Ishikawa (cell line): ENCODE data around the gene CFD.

Experiments used
- CEBPB ChIP-seq: IDR thresholded peaks from 2 replicates; pipeline ENCODE4 v1.6.1; 2012
- CREB1 ChIP-seq: IDR thresholded peaks from 2 replicates; pipeline ENCODE4 v1.6.1; 2012; ENCODE audit warnings: low read depth
- EGR1 ChIP-seq: IDR thresholded peaks from 2 replicates; pipeline ENCODE4 v1.6.1; 2012
- EP300 ChIP-seq: IDR thresholded peaks from 2 replicates; pipeline ENCODE4 v1.6.1; 2012; ENCODE audit warnings: borderline replicate concordance
- FOXM1 ChIP-seq: IDR thresholded peaks from 2 replicates; pipeline ENCODE4 v1.6.1; 2012; ENCODE audit warnings: low read depth, borderline replicate concordance
- NFIC ChIP-seq: IDR thresholded peaks from 2 replicates; pipeline ENCODE4 v1.6.1; 2012
- RAD21 ChIP-seq: IDR thresholded peaks from 2 replicates; pipeline ENCODE4 v1.6.1; 2012; ENCODE audit warnings: low read depth
- TAF1 ChIP-seq: IDR thresholded peaks from 2 replicates; pipeline ENCODE4 v1.6.1; 2012; ENCODE audit warnings: low read depth, mild to moderate bottlenecking
- TCF12 ChIP-seq: IDR thresholded peaks from 2 replicates; pipeline ENCODE4 v1.6.1; 2012; ENCODE audit warnings: low read depth
- TEAD4 ChIP-seq: IDR thresholded peaks from 2 replicates; pipeline ENCODE4 v1.6.1; 2012
- YY1 ChIP-seq: IDR thresholded peaks from 2 replicates; pipeline ENCODE4 v1.6.1; 2012; ENCODE audit warnings: low read depth
- ZBTB7A ChIP-seq: IDR thresholded peaks from 2 replicates; pipeline ENCODE4 v1.6.1; 2012; ENCODE audit warnings: low read depth
- TF ChIP-seq, protein P1 (sequence below): IDR thresholded peaks from 2 replicates; pipeline ENCODE4 v1.6.1; 2012
- TF ChIP-seq, protein P2 (sequence below): IDR thresholded peaks from 2 replicates; pipeline ENCODE4 v1.6.1; 2012; ENCODE audit warnings: low read depth, mild to moderate bottlenecking
- TF ChIP-seq, protein P3 (sequence below): IDR thresholded peaks from 2 replicates; pipeline ENCODE4 v1.6.1; 2012

The CFD gene

DNA sequence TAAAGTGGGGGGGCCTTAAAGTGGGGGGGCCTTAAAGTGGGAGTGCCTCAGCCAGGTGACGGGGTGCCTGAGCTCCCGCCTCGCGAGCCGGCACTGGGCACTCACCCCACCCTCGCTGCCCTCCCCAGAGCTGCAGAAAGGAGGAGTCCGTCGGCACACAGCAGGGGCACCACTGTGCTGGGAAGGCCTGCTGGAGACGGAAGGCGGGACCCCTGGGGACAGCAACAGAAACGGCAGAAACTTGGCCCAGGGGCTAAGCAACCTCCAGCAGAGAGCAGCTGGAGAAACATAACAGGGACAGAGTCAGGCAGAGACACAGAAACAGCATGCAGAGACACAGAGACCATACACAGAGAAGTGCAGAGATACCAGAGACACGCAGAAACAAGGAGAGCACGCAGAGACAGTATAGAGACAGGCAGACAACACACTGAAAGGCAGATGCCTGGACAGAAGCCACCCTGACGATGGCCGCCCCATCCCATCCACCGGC lies 7.9 kb downstream of the CFD start:
- TF ChIP-seq EGR1 (no peak), CREB1 (no peak), TAF1 (no peak), TEAD4 (peak; percentile 42; the same call in 1 of the 2 replicates), TCF12 (0 out of 2 replicates have a peak, but pooled peaks have one; percentile 22), YY1 (no peak), EP300 (peak; percentile 32; the same call in 1 of the 2 replicates), CEBPB (no peak), ZBTB7A (no peak), FOXM1 (no peak), RAD21 (0 out of 2 replicates have a peak, but pooled peaks have one; percentile 2), NFIC (peak; percentile 23; the same call in 1 of the 2 replicates)
- TF ChIP-seq, protein P1, sequence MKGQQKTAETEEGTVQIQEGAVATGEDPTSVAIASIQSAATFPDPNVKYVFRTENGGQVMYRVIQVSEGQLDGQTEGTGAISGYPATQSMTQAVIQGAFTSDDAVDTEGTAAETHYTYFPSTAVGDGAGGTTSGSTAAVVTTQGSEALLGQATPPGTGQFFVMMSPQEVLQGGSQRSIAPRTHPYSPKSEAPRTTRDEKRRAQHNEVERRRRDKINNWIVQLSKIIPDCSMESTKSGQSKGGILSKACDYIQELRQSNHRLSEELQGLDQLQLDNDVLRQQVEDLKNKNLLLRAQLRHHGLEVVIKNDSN, result no peak
- TF ChIP-seq, protein P2, sequence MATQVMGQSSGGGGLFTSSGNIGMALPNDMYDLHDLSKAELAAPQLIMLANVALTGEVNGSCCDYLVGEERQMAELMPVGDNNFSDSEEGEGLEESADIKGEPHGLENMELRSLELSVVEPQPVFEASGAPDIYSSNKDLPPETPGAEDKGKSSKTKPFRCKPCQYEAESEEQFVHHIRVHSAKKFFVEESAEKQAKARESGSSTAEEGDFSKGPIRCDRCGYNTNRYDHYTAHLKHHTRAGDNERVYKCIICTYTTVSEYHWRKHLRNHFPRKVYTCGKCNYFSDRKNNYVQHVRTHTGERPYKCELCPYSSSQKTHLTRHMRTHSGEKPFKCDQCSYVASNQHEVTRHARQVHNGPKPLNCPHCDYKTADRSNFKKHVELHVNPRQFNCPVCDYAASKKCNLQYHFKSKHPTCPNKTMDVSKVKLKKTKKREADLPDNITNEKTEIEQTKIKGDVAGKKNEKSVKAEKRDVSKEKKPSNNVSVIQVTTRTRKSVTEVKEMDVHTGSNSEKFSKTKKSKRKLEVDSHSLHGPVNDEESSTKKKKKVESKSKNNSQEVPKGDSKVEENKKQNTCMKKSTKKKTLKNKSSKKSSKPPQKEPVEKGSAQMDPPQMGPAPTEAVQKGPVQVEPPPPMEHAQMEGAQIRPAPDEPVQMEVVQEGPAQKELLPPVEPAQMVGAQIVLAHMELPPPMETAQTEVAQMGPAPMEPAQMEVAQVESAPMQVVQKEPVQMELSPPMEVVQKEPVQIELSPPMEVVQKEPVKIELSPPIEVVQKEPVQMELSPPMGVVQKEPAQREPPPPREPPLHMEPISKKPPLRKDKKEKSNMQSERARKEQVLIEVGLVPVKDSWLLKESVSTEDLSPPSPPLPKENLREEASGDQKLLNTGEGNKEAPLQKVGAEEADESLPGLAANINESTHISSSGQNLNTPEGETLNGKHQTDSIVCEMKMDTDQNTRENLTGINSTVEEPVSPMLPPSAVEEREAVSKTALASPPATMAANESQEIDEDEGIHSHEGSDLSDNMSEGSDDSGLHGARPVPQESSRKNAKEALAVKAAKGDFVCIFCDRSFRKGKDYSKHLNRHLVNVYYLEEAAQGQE, result no peak
- TF ChIP-seq, protein P3, sequence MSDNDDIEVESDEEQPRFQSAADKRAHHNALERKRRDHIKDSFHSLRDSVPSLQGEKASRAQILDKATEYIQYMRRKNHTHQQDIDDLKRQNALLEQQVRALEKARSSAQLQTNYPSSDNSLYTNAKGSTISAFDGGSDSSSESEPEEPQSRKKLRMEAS, result peak; percentile 32; the same call in 1 of the 2 replicates

DNA sequence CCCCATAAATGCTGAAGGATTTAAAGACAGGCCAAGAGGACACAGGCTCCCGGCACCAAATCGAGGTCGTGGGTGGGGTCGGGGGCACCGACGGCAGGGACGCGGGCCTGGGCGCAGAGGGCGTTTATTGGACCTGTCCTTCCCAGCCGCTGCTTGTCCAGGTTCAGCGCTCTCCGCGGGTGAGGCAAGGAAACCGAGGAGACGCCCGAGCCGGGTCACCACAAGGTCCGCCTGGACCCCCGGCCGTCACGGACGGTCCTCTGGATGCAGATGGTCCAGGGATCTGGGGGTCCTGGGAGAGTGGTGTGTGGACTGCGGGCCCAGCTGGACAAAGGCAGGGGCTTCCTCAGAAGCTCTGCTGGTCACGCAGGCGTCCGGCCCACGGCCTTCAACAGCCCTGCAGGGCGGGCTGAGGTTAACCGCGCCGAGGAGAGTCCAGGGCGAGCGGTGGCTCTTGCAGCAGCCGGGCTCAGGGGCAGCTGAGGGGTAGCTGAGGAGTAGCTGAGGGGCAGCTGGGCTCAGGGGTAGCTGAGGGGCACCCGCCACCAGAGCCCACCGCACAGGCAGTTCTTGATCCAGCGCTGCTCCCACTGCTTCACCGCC lies 8.5 kb downstream of the CFD start:
- TF ChIP-seq ZBTB7A, result no peak
- TF ChIP-seq TAF1, result no peak
- TF ChIP-seq, protein P3, result no peak
- no peak for TF ChIP-seq EGR1
- no peak for TF ChIP-seq EP300
- TF ChIP-seq FOXM1, result no peak

DNA sequence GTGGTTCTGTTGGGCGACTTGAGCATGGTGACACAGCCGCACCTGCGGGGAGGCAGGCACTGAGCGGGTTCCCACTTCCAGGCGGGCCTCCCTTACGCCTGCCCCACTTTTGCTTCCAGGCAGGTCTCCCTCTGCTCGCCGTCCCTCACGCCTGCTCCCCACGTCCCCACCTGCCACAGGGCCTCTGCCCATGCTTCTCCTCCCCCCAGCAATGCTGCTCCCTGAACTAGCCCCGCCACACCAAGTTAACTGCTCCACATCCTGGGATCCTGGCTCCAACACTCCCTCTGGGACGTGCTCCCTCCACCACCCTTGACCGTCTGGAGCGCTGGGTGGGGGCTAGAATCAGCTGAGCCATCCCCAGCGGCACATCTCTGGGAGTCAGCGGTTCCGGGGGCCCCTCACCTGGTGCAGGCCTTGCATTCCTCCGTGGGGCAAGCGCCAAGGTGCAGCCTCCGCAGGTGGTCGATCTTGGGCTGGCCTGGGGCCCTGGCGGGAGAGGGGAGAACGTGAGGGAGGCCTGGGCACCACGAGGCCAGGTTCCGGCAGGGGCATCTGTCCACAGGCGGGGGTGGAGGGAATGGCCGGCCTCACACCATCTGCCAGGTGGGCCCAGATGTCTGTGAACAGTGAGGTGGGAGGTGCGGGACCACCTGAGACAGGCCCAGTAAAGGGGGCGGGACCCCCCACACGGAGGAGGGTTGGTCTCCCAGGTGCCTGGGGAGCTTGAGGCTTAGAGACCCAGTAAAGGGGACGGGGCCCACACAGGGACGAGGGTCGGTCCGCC lies 9.2 kb downstream of the CFD start:
- TF ChIP-seq YY1 (no peak), ZBTB7A (no peak), FOXM1 (no peak), TCF12 (no peak), EP300 (no peak), TAF1 (no peak), EGR1 (no peak), RAD21 (no peak), NFIC (no peak), CREB1 (no peak), CEBPB (no peak), TEAD4 (no peak)
- TF ChIP-seq, protein P1, result no peak
- TF ChIP-seq, protein P3, result no peak
- TF ChIP-seq, protein P2, result no peak

DNA sequence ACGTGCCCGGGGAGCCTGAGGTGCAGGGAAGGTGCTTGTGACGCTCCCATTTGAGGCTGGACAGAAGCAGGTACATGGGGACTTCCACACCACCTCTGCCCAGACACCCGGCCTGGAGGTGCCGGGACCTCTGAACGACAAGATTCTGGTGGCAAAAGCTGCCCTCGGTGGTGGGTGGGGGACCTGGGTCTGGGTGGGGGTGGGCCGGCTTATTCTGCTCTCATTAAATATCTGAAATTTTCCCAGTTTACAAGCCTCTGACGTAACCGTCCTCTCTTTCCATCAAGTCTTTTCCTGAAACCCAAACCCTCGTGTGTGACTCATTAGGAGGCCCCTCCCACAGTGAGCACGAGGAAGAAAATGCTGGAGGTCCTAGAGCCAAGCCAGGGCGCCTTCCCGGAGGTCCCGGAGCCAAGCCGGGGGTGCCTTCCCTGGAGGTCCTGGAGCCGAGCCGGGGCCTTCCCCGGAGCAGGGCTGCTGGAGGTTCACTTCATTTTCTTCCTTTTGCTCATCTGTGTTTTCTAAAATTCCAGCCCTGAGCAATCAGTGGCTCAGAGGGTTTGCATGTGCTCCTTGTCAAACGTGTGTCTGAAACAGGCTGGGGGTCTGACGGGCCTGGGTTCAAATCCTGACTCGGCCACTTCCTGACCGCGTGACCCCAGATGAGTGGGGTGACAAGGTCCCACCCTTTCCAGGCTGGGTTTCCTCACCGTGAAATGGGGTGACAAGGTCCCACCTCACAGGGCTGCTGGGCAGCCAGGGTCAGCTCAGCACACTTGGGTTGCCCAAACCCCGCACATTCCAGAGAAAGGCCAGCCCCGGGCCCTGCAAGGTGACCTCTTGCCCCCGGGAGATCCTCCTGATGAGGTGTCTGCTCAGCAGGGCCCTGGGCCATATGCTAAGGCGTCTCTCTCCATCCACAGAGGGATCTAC lies 10.0 kb downstream of the CFD start:
- TF ChIP-seq CREB1 (0 out of 2 replicates have a peak, but pooled peaks have one; percentile 15), CEBPB (0 out of 2 replicates have a peak, but pooled peaks have one; percentile 8), FOXM1 (no peak), TEAD4 (no peak)
- TF ChIP-seq, protein P3, result peak; percentile 69
